Activated CD4-positive, alpha-beta T cell treated with anti-CD3 and anti-CD28 coated beads for 48 hours (primary cell): ENCODE data around the gene PRKCE.

Experiments
- DNase-seq: peaks from one replicate; pipeline ENCODE4 v3.0.0-alpha.2; 2020

The PRKCE gene

GRCh38 chr2:45820048-45820447 is 168.6 kb downstream of the PRKCE start:
- no peak for DNase-seq

- no peak for DNase-seq
Measured at GRCh38 chr2:45821558-45822271, 170.2 kb downstream of the PRKCE start.

DNA sequence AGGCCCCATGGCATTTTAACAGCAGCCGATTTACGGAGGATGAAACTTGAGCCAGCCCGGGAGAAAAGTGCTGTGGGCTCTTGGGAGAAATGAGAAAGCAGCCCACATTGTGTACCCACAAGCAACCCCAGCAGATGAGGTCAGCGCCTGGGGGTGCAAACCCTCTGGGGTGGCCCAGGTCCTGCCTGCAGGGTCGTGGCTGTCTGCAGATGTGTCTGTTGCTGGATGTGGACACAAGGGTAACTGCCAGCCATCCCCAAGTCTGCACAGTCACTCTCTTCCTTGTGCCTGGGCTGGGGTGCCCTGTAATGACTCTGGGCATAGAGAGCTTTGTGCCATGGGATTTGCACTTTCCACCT is 170.8 kb downstream of the PRKCE start:
- no peak for DNase-seq

GRCh38 chr2:45823723-45824206 is 172.3 kb downstream of the PRKCE start:
- no peak for DNase-seq

DNA sequence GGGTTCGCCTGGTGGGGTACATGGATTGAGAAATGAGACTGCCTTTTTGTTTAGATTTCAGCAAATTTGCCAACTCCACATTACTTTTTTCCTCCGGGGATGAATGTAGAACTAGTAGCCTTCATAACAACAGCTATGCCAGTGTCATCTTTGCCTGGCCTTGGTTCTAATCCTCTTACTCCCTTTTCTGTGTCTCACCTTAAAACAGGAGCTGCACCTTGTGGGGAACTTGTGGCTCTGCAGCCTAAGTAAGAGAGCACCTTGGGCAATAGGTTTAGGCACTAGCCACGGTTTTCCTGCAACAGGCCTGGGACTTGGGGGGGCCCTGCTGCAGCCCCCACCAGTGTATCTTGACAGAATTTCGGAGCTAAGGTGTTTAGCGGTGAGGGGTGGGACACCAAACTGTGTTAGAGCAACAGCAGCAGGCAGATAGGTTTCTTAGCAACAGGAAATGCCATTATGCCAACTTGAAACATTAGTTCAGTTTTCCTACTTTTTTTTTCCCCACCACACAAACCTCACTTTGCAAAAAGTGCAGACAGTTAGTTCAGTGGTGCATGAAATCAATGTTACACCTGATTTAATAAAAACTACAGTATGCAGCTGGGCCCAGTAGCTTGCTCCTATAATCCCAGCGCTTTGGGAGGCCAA is 173.7 kb downstream of the PRKCE start:
- DNase-seq, result no peak

DNA sequence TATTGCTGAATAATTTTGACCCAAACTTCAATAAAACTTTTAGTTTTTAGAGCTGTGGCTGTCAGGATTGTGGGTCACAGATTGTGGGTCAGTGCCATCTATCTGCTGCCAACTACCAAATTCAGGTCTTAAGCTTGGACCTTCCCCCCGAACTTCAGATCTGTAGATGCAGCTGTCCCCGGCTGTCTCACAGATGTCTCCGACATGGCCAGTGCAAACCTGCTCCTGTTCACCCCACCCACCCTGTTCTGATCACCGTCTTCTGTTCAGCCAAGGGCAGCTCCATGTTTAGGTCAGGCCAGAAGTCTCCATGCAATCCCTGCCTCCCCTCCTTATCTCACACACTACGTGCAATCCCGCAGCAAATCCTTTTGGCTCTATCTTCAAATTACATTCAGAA is 175.0 kb downstream of the PRKCE start:
- DNase-seq, result no peak

- DNase-seq, result no peak
Measured at GRCh38 chr2:45826884-45827635, 175.6 kb downstream of the PRKCE start.

DNA sequence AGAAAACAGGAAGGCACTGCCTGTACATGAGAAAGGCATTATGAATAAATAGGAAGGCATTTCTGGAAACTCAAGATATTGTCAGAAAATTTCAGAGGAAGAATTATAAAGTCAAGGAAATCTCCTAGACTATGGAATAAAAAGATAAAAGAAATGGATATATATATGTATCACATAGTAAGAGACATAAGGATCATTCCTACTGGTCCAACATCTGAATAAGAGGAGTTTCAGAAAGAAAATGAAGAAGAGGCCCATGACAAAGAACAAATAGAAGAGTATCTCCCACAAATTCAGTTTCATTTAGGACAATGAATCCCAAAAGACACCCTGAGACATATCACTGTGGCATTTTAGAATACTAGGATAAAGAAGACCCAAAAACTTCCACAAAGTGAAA is 178.8 kb downstream of the PRKCE start:
- no peak for DNase-seq

DNA sequence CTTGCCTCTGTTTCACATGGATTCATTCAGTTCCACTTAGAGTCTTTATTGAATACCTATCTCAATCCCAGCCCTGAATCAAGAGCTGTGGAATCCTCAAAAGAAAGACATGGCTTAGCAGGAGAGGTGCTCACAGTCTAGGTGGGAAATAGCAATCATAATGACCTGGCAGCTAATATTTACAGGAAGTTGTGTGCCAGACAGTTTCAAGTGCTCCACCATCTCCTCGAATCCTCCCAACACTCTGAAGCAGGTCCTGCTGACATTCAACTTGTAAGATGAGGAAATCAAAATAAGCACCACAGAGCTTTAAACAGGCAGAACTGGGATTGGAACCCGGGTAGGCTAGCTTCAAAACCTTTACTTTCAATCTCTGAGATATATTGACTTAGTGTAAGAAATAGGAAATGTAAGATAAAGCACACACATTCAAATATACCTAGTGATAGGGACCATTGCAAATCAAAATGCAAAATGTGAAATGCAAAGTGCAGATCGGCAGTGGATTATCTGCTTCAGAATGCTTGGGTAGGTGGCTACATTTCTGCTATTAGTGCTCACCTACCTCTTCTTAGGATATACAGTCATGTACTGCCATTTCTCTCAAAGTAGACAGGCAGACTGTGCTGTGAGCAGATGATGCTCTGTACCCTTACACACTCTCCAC is 182.0 kb downstream of the PRKCE start:
- DNase-seq, result no peak

DNA sequence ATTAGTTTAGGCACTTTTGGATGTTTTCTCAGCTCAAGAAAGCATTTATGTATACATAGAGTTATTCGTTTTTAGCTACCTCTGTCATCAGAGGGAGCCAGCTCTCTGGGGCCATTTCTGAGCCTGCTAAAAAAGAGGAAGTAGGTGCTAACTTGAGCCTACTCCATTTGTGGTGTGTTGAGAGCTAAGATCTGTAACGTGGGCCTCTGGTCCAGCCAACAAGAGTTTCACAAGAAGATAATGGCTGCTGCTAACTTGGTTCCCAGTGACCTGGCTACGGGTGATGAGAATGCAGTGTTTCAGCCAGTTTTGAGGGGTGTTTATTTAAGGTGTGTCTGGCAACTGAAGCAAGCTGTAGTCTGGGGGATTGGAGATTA is 182.5 kb downstream of the PRKCE start:
- no peak for DNase-seq

GRCh38 chr2:45834372-45834771 is 182.9 kb downstream of the PRKCE start:
- DNase-seq, result no peak

DNA sequence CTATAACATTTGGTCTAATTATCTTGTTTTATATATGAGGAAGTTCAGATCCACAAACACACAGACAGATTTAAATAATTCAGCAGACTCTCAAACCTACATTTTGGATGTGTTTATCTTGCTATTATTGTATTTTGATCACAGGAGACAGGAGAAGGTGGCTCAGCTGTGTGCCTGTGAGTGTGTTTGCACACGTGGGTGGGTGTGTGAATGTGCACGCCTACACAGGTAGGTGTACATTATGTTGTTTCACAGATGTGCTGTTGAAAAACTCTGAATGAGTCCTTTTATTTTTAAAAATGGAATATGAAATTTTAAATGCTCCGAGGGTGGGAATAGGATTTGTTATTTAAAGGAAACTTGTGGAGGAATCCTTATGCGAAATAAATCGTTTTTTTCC is 183.4 kb downstream of the PRKCE start:
- DNase-seq, result no peak

DNA sequence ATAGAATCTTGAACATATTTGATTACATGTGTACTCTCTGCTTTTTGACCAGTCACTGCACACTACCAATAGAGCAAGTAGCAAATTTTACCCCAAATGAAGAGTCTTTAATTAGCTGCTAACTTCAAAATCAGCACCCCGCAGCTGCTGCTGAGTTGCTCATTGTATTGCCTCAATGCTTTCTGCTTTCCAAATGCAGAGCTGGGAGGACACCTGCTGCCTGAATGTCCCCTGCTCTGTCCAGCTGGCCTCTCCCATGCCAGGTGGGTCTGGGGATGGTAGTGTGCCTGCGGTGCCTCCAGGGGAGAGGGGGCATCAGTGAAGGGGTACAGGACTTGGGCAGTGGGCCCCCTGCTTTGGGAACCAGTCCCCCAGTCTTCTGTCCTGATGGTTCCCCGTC is 184.8 kb downstream of the PRKCE start:
- DNase-seq, result no peak

DNA sequence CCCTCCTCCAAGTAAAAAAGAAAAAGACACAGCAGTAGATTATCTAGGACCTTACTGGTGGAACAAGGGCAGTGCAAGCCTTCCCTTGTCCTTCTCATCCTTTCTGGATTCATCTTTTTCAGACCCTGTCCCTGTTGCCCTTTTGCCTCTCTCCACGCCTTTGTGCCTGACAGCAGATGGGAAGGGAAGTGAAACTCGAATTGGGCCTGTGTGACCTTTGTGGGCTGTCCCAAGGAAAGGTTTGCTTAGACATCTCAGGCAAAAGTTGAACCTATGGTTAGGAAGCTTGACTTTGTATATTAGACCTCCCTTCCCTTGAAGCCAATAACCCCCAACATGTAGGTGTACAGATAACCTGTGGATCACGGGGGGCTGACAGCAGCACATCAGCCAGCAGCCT is 185.3 kb downstream of the PRKCE start:
- no peak for DNase-seq

- no peak for DNase-seq
Measured at GRCh38 chr2:45837812-45838341, 186.4 kb downstream of the PRKCE start.

DNA sequence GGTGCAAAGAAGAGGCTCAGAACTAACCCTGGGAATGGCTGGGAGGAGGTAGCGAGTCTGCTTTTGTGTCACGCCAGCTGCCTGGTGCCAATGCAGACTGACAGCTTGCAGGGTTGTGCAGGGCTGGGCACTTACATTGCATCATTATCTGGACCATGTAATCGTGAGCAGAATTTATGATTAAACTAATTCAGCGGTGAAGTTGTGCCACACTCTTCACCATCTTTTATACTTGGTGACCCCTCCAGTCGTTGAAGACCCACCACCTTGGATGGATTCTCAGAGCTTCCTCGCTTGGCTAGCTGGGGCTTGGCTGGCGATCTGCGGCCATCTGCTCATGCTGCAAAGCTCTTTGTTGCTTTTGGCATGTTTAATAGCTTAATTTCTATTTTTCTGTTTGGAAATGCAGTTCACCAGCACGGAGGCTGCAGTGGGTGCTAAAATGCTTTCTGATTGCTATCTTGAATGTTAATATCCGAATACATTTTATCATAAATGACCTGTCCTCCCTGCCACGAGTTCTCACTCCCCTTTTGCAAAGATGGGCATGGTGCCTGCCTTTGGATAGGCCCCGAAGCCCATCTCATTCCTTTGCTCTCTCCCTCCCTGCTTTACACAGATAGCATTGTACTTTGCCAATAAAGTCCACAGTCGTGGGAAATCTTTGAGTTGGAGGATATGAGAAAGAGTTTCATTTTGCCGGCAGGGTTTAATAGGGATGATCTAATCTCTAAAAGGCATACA is 188.2 kb downstream of the PRKCE start:
- DNase-seq, result no peak

GRCh38 chr2:45840481-45840880 is 189.0 kb downstream of the PRKCE start:
- DNase-seq, result no peak

- DNase-seq, result no peak
Measured at GRCh38 chr2:45841752-45842407, 190.4 kb downstream of the PRKCE start.

- DNase-seq, result no peak
Measured at GRCh38 chr2:45843136-45843535, 191.7 kb downstream of the PRKCE start.

DNA sequence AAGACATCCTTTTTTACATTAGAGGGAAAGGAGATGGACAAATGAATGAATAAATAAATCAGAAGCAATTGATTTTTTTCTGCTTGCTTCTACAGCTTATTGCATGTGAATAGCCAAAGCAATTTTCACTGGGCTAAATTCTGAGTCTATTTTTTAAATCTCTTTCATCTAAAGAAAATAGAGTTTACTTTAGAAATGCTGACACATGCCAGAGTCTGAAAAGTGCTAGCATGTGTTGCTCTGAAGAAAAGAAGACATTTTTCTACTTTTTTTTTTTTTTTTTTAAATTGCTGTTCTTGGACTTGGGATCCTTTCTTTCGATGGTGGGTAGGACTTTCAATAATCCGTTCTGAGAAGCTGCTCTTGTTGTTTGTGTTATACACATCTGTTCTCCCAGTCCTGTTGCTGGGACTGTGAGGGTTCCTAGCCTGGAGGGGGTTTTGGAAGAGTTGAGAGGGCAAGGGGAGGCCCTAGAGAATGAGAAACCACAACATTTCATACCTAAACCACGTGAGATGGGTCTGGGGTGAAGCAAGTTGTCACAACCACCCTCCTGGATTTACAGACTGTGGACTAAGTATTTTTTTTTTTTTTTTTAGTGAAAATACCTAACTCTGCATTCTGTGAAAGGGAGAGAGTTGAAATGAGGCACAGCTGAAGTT is 193.5 kb downstream of the PRKCE start:
- DNase-seq, result no peak

GRCh38 chr2:45845566-45845965 is 194.1 kb downstream of the PRKCE start:
- no peak for DNase-seq
